Kasumi-1 (cell line): ENCODE measurements around the gene SLC22A23.

ENCODE experiments used
- DNase-seq, 2 experiments: peaks; one replicate each; lab custom pipeline; 2025; lab: John Stamatoyannopoulos, UW

SLC22A23 gene

GRCh38 chr6:3444276-3445088 is 12.4 kb downstream of the SLC22A23 start:
- DNase-seq, result no peak

- no peak for DNase-seq
Measured at GRCh38 chr6:3443221-3443515, 13.7 kb downstream of the SLC22A23 start.

GRCh38 chr6:3442431-3443220 is 14.2 kb downstream of the SLC22A23 start:
- no peak for DNase-seq

DNA sequence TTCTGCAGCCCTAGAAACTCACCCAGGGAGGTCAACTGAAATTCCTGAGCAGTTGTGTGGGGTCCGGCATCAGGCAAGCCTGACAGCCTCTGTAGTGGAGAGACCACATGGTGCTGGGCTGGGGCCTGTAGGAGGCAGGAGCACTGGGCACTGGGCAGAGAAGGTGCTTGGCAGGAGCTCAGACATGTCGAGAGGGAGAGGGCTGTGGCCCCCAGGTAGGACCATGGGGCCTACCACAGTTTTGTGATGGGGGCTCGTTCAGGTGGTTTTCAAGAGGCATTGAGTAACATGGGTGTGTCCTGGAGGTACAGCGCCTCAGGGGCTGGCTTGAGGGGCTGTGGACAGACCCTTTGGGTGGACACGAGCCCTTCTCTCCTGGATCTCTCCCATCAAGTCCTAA is 15.9 kb downstream of the SLC22A23 start:
- DNase-seq, result no peak

- DNase-seq, result no peak
Measured at GRCh38 chr6:3439961-3440360, 16.9 kb downstream of the SLC22A23 start.

- no peak for DNase-seq
Measured at GRCh38 chr6:3438190-3439167, 18.4 kb downstream of the SLC22A23 start.

DNA sequence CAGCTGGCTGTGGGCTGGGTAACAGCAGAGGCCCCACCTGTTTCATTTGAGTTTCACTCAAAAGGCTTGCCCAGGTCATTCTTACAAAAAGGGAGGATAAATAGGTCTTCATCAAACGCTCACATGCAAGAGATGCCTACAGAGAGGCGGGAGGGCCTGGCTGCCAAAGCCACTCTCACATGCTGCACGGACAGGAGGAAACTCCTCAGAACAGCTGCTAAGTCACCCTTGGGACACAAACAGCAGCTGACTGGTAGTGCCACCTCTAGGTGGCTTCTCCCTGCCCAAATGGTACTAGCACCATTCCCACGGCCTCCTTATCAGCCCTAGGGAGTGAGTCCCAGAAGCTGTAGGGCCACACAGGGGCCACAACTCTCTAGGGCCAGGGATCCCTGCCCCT is 23.8 kb downstream of the SLC22A23 start:
- no peak for DNase-seq

DNA sequence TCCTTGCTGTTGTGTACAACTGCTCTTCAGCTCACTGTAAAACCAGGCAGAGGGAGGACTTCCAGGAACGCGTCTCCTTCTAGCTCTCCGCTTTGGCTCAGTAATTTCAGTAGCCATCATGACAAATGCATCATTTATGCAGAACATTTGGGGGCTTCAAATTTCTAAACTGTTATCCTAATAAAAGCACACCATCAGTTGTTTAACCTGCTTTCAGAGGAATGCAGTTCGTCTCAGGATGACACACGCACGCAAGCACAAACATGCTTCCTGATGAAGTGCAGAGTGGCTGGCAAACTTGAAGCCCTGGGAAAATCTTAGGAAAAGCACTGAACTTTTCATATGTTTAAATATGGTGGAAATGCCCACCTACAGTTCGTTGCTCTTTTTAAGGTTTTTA is 24.4 kb downstream of the SLC22A23 start:
- no peak for DNase-seq

DNA sequence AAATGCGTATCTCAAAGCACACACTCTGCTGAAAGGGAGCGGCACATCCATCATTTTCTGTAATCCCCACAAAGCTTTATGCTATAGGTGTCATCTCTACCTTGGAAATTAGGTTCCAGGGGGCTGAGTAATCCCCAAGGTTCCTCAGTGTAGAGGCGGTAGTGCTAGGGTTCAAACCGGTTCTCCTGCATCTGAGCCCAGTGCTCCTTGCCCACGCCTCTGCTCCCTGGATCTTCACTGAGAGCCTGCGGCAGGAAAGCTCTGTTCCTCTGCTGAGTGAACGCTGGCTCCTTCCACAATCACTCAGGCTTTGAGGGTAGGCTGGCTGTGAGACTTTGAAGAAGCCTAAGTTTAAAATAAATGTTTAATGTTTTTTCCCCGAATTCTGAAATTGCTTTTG is 24.9 kb downstream of the SLC22A23 start:
- DNase-seq, result no peak

DNA sequence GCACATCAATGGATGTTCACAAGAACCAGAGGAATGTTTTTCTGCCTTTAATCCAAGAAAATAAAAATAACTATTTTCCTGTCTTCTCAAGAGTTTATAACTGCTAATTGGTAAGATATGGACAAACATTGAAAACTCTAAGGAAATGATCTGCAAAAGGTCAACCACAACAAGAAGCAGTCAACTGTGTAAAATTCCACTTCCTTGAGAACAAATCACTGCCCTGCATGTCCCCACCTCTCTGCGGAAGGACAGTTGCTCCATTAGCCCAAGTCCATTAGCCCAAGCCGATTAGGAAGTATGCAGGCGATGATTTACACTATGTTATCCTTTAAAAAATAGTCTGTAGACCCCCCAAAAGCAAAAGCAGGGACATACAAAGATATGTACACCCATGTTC is 27.6 kb downstream of the SLC22A23 start:
- DNase-seq, result no peak

- DNase-seq, result no peak
Measured at GRCh38 chr6:3428700-3429099, 28.1 kb downstream of the SLC22A23 start.

DNA sequence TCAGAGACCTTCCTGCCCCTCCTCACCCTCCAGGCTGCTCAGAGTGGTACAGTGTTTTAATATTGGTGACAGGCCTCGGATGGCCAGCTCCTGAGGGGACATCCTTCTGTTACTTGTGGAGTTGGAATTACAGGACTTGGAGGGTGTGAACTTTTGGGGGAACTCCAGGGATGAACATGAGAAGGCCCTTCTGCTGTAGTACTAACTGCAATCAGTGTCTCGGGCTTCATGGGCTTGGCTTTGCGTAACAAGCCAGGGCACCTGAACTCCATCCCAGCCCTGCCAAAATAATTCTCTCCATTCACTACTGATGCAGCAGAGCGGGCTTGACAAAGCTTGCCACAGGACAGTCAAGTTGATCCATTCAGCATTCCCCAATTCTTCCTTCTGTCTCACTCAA is 28.6 kb downstream of the SLC22A23 start:
- DNase-seq, result no peak

- no peak for DNase-seq
Measured at GRCh38 chr6:3427687-3428085, 29.2 kb downstream of the SLC22A23 start.

DNA sequence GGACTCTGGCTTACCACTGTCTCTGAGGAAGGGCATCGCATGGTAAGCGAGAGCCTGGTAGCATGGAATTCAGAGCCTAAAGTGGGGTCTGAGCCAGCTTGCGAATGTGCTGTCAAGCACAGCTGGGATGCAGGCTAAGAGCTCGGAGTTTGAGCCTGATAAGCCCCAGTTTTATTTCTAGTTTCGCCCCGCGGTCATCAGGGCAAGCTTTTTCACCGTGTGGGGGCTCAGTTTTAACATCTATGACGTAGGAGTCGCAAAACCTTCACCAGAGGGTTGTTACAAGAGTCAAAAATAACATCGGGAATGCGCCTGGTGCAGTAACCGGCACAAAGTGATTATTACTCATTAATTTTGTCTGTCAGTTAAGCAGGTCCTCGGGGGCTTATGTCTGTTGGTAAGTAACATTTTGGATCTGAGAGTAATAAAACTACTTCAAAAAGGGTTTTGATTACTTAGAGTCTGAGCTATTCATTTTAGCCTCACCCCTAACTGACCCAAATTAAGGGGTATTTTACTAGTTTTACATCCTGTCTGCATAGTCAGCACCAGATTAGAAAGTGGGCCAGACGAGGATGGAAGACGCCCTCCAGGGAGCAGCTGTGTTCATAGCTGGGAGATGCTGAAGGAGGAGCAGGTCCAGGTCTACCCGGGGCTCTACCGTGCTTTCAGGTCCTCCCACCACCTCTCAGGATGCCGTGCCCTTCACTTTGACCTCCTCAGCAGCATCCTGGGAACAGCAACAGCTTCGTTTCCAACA is 29.7 kb downstream of the SLC22A23 start:
- no peak for DNase-seq

DNA sequence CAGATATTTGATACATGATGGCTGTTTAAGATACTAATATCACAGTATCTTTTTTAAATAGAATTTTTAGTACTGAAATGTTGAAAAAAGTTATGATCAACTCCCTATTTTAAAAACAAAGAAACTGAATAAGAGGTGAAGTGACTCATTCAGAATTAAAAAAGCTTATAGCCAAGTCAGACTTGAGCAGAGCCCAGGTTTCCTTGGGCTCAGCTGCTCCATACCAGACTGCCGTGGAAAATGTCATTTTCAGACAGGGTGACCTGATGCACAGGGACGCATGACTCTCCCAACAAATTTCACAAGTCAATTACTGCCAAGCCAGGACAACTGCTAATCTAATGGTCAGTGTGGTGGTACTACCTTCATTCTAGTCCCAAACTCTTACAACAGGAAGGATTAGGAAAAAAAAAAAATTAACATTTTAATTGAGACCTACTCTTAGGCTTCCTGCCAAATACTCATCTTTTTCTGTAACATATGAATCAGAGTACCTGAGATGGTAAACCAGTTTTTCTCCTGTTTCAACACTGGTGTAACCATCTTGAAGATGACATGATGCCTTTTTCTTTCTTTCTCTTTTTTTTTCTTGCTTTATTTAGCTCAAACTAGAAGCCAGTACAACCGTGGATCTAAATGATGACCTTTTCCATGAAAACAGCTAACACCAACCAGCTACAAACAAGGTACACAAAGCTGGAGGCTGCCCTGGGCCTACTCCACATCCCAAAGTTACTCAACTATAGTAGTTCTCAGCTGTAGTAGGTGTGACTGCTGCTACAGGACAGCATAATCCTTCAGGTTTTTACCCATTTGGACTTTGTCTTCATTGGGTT is 30.5 kb downstream of the SLC22A23 start:
- DNase-seq, result no peak

DNA sequence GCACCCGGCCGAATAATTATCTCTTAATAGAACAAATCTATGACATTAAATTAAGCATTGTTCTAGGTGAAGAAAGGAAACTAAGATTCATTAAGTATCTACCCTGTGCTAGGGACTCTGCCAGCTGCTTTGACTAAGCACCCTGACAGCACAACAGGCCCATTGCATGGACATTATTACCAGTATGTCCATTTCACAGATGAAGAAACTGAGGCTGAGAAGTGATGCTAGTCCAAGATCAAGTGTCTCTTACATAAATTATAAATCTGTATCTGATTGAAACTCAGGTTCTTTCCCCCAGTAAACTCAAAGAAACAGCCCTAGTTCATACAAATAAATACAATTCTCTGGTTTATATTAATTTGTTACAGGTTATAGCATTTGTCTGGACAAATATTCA is 31.3 kb downstream of the SLC22A23 start:
- no peak for DNase-seq

- DNase-seq, result no peak
Measured at GRCh38 chr6:3424185-3424927, 32.5 kb downstream of the SLC22A23 start.

DNA sequence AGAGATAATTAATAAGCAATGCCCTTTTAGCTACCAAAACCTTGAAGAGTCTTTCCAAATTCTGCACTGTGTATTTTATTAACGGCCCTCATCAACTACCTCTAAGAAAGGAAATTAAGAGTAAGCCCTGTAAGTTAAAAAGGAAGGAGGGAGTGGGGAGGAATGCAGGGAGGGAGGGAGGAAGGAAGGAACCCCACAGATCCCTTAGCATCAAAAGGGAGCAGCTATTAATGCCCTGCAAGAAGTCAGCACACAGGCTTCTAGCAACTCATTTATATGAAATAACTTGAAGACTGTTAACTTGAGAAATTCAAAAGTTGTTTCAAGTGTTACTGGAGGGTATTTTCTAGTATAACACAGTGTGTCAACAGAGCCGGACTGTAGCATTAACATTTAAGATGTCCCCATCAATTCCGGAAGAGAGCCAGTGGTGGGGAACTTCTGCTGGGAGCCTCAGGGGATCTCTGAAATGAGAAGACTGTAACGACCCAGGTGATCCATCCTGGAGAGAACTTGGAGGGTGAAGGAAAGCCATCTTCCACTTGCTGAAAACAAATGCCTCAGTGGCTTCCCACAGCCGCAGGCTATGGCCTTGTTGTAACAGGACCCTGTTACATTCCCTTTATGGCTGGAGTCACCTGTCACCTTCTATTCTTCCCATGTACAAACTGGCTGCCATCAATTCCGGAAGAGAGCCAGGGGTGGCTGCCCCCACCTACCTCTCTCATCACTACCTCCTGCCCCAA is 33.2 kb downstream of the SLC22A23 start:
- no peak for DNase-seq

GRCh38 chr6:3422435-3423070 is 34.3 kb downstream of the SLC22A23 start:
- DNase-seq, result no peak
